NCI-H748 (cell line): Measurements from ENCODE around the gene ELK3.

ENCODE experiments used
- DNase-seq: peaks from one replicate; lab custom pipeline; 2025; ENCODE audit not compliant: unreplicated experiment; lab: John Stamatoyannopoulos, UW

The ELK3 gene

DNA sequence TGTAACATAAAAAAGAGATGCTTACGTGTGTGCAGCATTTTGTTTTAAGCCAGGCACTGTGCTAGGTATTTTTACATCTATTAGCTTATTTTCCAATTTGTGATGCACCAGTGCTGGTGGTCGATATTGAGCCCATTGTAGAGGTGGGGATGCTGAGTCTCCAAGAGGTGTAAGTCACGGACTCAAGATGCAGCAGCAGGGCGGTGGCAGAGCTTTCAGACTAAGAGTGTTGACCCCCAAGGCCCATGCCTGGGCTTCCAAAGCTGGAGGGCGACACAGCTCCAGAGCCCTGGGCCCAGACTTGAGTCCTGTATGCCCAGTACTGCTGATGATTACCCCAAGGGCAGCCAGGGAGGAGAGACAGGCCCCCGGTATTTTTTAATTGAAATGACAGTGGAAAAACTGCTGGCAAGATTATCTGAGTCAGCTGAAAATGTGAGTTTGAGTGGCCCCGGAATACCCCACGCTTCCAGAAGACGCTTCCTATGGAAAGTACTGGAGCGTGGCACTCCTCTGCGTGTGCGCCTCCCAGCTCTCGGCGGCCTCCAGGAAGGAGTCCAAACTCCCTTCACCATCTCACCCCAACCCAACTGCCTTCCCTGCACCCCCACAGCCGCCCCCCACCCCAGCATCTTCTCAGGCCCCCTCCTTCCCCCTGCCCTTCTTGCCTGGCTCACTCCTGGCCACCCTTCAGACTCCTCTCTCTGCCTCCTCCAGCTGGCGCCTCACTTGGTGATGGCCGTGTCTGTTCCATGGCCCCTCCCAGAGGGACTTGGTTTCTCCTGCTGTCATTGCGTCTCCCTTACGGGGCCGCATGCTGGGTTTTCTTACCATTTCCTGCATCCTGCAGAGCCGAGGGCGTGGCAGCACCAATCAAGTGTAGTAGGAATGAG is 40.7 kb downstream of the ELK3 start:
- peak; percentile 47 for DNase-seq

DNA sequence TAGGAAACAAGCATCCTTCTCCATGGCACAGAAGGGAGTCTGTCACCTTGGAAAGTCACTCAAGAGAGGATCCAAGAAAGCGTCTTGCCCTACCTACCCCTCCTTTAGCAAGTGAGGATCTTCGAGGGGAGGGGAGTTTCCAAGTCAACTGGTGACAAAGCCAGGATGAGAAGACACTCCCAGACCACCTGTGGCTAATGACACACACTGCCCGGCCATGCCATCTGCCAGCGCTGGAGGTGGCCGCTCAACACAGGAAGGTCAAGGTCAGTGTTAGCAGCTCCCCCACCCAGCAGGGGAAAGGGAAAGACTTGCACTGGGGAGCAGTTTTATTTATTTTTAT is 41.3 kb downstream of the ELK3 start:
- peak; percentile 47 for DNase-seq

GRCh38 chr12:96236221-96236822 is 42.1 kb downstream of the ELK3 start:
- DNase-seq = no peak

- no peak for DNase-seq
Observed at GRCh38 chr12:96237035-96237434, 42.9 kb downstream of the ELK3 start.

GRCh38 chr12:96237465-96238077 is 43.4 kb downstream of the ELK3 start:
- DNase-seq = peak; percentile 20

DNA sequence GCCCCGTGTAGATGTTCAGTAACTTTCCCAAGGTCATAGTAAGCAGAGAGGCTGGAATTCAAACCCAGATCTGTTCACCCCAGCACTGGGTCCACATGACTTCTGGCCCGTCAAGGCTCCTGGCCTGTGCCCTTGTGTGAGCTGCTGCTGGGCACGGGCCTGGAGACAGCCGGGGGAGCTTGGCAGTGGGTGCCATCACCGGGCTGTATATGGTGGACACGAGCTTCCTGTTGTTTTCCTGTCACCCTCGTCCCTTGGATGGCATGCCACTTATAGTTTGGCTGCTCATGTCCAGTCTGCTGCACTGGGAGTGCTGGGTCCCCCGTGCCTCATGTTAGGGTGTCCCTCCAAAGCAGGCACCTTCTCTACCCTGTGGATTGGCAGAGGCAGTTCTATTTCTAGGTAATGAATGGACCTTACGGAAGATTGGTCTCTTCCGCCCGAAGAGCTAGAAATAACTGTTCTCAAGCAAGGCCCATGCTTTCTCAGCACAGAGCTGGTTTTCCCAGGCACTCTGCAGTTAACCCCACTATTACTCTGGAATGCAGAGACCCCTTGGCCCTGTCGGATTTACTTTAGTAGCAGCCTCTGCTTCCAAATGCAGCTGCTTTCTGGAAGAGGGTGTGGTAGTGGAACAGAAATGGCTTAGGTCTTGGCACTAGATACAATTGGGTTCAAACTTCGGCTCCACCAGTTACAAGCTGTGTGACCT is 44.3 kb downstream of the ELK3 start:
- no peak for DNase-seq

DNA sequence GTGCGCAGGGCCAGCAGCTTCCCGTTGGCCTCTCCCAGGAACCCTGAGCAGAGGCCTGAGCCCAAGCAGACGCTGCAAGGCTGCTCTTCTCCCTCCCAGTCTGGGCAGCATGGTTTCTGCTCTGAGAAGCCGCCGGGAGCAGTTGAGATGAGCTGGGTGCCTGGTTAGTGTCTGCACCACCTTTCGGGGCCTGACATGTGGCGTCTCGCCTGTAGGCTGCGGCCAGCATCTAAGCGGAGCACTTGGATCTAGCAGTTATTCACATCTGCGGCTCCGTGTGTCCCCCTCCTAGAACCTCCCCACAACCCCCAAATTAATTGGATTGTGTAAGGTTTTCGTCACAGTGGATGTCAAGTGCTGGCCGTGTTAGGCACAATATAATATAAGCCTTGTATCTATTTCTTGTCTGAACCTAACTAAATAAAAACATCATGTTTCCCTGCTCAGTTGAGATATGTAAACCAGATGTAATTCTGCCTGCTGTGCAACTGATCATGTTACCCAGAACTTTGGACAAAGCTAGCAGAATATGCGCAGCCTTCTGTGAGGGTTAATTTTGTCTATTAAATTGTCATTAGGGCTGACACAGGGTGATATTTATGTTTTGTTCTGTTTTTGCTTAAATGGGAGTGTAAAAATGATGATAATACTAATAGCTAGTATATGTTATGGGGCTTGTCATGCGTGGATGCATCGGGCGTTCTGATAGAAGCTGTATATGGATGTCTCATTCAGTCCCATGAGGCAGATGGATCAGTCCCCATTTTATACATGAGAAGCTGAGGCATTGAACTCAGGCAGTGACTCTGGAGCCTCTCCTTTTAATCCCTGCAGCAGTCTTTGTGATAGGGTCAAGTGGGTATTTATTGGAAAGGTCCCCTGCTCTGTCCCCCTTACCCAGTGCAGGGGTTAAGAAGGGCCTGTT is 45.8 kb downstream of the ELK3 start:
- no peak for DNase-seq

- DNase-seq = no peak
Observed at GRCh38 chr12:96240656-96241055, 46.5 kb downstream of the ELK3 start.

GRCh38 chr12:96241431-96241830 is 47.3 kb downstream of the ELK3 start:
- peak; percentile 41 for DNase-seq

GRCh38 chr12:96241846-96242256 is 47.7 kb downstream of the ELK3 start:
- peak; percentile 92 for DNase-seq

DNA sequence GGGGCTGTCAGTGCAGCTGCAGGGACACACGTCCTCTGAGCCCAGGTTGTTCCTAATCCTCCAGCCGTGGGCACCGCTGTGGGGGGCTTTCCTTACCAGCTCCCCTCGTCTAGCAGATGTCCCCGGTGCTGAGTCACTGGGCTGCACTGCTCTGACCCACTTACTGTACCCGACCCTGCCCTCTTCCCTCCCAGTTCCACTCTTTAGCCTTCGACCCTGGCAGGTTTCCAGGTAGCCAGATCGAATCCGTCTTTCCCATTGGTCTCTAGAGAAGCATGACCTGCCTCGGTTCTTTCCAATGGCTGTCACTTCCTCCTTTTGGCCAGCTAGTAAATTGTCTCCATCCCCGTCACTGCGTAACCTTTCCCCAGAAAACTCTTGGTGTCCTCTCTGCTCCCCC is 48.4 kb downstream of the ELK3 start:
- no peak for DNase-seq

DNA sequence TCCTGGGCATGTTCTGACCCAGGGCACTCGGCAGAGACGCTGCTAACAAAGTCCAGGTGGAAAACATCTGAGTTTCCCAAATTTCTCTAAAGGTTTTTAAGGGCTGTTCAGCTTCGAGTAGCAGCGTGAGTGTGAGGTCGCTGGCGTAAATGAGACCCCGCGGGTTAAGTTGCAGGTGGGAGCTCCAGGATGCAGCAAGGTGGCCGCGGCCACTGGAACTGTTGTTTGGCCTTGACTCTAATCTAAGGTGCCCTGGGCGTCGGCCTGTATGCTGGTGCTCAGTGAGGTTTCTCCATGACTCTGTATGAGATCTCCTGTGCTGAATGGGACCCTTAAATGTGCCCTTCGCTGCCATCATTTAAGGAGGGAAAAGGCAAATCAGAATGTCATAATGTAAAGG is 50.7 kb downstream of the ELK3 start:
- peak; percentile 34 for DNase-seq

GRCh38 chr12:96246926-96247505 is 52.8 kb downstream of the ELK3 start:
- DNase-seq = no peak

- DNase-seq = no peak
Observed at GRCh38 chr12:96247563-96247962, 53.4 kb downstream of the ELK3 start.

GRCh38 chr12:96248136-96248931 is 54.2 kb downstream of the ELK3 start:
- peak; percentile 15 for DNase-seq

DNA sequence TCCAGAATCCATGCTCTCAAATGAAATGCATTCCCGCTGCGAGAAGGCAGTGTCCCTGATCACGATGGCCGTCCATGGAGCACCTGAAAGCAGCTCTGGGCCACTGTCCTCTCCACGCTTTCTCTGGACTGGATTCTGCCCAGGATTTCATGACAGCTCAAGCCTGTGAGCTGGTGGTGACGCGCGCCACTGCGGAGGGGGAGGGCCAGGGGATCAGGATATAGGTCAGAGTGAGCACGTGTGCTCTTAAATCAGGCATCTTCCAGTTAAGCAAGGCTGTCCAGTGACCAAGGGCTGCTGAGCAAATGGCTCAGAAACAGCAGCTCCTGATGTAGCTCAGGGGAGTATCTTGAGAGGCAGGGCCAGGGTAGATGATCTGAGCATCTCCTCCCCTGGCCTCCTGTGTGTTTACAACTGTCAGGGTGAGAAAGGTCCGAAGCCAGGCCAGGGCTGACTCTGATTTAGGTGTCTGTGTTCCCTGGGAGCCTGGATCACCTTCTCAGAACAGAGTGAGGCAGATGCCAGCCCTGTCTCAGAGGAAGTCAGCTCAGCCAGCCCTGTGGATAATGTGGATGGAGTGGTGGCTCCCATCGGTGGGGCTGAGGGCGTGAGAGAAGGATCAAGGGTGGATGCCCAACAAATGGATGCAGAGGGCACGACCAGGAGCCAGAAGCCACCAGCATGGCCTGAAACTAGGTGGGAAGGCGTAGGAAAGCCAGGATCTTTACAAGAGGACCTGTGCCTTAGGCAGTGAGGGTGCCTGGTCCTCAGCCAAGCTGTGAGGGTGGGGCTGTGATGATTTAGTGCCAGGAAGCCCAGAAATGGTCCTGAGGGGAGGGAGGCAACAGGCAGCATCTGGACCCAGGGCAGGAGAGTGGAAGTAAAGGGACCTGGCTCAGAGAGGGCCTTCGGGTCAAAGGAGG is 55.3 kb downstream of the ELK3 start:
- no peak for DNase-seq

- DNase-seq = no peak
Observed at GRCh38 chr12:96250119-96250685, 56.0 kb downstream of the ELK3 start.

DNA sequence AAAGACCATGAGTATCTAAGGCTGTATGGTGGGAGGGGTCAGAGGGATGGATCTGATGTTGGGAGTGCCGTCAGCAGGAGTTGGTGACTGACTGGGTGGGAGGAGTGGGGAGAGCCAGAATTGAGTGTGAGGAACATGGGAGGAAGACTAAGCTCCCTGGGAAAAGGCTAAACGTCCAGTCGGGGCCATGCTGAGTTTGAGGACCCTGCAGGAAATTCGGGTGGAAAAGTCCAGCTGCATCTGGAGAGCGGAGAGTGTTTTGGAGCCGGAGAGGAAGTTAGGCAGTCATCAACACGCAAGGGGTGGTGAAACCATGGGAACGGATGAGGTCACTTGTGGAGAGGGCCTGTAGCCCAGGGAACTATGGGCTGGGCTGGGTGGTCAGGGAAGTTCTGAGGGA is 60.9 kb downstream of the ELK3 start:
- no peak for DNase-seq
